Measurements from ENCODE around the gene ATP5MC3.

ATP5MC3 gene

GRCh38 chr2:175168564-175168945 is 13.0 kb downstream of the ATP5MC3 start:
- DNase-seq (ENCODE audit: low read depth, low spot score), result no peak

DNA sequence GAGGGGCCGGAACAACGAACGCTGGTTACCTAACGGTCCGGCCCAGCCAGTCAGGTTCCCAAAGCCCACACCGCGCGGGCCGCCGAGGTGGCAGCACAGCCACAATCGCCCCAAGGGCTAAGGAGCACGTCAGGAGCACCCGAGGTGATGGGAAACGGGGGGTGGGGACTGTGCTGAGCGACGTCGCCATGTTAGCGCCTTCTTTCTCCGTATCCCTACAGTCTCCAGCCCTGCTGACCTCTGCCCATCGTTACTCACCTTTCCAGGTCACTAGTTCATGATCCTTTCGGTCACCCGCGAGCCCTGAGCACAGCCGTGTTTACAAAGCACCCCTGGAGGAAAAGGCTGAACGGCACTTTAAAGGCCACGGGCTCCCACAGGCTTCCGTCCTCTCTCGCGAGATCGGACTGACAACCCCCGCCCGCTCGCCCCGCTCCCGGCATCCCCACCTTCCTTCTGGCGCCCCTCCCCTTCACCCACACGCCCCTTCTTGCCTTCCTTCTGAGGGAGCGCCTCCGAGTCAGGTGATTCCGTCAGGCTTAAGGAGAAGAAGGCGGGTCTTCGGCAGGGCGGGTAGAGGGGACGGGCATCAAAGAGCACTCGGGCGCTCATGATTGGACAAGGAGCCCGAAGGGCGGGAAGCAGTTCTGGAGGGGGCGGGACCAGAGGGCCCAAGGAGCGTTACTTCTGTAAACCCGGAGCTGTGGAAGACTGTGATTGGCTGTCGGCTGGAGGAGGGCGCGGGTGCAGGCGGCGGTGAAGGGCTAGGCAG is 13.5 kb downstream of the ATP5MC3 start, which contains the start of gene ATF2:
TSS of gene ATF2 (minus strand) at position 412 of the 772 bp plus-strand sequence. CDS start 31,760 bp downstream, outside the sequence.
- DNase-seq (ENCODE audit: low read depth, low spot score), result peak; percentile 100

DNA sequence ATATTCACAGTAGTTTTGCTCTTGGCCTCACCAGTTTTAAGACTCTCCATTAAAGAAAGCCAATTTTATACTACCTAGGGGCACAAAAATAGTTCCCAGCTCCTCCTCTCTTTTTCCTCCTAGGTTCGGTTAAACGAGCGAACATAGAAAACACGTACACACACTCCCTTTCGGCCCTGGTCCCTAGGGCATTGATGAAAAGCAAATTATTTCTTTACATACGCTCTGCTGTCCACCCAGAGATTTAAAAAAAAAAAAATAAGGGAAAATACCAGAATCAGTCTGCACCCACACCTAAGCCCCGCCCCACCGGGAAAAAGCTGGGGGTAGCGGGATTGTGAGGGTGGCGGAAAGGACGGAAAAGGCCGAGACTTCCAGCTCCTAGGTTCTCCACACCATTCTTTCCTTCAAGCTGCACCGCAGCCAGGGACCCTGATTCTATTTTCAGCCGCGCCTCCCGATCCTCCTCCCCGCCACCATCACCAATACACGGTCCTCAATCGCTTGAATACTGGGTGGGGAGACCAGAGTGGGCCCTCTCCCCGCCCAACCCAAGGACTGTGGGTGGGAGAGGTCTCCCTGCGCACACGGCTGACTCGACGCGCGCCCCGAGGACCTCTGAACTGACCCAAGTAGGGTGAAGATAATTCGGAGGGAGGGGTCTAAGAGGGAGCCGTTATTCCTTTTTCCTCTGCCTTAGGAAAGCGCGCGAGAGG is 14.3 kb downstream of the ATP5MC3 start:
- peak; percentile 65 for DNase-seq (ENCODE audit: low read depth, low spot score)

GRCh38 chr2:175166216-175166824 is 15.2 kb downstream of the ATP5MC3 start:
- no peak for DNase-seq (ENCODE audit: low read depth, low spot score)

GRCh38 chr2:175164235-175164634 is 17.3 kb downstream of the ATP5MC3 start:
- DNase-seq (ENCODE audit: low read depth, low spot score), result no peak

DNA sequence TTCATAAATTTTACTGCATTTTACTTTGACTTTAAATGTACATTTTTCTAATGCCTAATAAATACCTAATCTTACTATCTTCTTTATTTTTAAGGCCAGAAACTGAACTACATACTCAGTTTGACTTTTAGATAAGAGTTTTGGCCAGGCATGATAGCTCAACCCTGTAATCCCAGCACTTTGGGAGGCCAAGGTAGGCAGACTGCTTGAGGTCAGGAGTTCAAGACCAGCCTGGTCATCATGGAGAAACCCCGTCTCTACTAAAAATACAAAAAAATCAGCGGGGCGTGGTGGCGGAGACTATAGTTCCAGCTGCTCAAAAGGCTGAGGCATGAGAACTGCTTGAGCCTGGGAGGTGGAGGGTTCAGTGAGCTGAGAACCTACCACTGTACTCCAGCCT is 22.6 kb downstream of the ATP5MC3 start:
- DNase-seq (ENCODE audit: low read depth, low spot score), result no peak

DNA sequence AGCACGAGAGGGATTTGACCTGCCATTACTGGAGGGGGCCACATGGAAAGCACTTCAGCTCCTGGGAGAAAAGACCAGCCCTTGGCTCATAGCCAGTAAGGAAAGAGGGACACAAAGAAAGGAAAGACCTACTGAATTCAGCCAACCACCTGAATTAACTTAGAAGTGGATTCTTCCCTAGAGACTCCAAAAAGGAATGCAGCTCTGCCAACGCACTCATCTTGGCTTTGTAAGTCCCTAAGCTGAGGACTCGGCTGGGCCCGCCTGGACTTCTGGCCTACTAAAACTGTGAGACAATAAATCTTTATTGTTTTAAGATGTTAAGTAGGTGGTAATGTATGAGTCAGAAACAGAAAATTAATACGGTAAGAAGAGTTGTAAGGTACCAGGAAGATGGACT is 25.0 kb downstream of the ATP5MC3 start:
- DNase-seq (ENCODE audit: low read depth, low spot score), result peak; percentile 18

DNA sequence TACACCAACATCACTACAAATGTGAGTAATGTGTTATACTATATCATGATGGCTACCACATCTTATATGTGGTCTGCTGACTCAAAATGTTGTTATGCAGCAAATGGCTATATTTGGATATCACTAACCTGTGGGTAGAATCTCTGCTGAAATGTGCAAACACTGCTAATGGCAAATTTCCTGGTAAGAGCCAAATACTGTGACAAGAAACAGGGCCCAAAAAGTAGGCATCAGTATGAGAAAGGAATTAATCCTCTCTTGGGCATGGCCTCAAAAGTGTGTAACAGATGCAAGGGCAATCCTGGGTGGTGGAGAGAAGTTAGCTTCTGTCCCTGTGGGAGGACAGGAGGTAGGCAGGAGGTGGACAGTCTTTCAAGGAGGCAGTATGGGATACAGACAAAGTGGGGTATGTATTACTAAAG is 26.8 kb downstream of the ATP5MC3 start:
- peak; percentile 63 for DNase-seq (ENCODE audit: low read depth, low spot score)

GRCh38 chr2:175152242-175152641 is 29.3 kb downstream of the ATP5MC3 start:
- no peak for DNase-seq (ENCODE audit: low read depth, low spot score)

DNA sequence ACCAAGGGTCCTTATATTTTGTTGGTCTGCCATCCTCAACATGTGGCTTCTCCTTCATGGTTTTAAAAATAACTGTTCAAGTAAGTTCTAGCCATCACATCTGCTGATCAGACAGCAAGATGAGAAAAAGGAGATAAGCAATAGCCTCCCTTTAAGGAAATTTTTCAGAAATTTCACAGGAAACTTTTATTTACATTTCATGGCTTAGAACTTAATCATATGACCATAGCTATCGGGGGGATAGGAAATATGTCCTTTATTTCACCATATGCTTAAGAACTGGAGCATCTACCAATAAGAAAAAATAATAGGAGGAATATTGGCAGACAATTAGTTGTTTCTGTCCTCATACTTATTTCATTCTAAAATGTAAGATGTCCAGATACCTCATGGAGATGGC is 29.7 kb downstream of the ATP5MC3 start:
- no peak for DNase-seq (ENCODE audit: low read depth, low spot score)

DNA sequence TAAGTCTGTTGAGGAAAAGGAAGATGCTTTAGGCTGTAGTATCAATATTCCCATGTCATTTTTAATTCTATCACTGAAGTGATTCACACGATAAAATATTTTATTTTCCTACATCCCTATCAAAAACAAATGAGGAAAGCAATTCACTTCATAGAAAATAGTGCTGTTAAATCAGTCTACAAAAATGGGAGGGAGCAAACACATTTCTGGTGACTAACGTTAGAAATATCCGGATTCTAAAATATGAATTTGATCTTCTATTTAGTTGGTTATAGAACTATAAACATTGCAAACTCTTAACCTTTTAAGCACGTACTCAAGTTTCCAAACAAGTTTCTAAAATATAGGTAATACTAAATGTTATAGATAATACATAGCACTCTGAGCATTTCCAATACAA is 34.3 kb downstream of the ATP5MC3 start:
- no peak for DNase-seq (ENCODE audit: low read depth, low spot score)

DNA sequence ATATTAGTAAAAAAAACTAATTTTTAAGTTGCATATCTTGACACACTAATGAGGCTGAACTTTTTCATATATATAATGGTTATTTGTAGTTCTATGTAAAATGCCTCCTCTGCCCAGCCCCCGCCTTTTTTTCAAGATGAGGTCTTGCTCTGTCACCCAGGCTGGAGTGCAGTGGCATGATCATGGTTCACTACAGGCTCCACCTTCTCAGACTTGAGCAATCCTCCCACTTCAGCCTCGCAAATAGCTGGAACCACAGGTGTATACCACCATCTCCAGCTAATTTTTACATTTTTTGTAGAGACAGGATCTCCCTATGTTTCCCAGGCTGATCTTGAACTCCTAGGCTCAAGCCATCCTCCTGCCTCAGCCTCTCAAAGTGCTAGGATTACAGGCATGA is 37.8 kb downstream of the ATP5MC3 start:
- DNase-seq (ENCODE audit: low read depth, low spot score), result no peak

DNA sequence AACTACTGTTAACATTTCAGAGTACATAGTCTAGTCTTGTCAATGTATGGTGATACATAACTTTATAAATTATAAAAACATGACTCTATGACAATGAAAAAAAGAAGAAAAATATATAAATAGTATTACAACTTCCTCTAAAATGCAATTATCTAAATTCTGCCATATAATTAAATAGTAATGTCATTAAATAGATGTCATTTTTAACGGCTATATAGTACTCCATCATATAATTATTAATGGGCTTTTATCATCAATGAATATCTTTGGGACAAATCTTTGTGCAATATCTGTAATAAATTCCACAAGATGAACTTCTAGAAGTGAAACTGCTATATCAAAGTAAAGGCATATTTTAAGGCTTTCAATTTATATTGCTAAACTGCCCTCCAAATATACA is 38.3 kb downstream of the ATP5MC3 start:
- no peak for DNase-seq (ENCODE audit: low read depth, low spot score)

GRCh38 chr2:175140332-175140731 is 41.2 kb downstream of the ATP5MC3 start:
- no peak for DNase-seq (ENCODE audit: low read depth, low spot score)

GRCh38 chr2:175137793-175138192 is 43.7 kb downstream of the ATP5MC3 start:
- no peak for DNase-seq (ENCODE audit: low read depth, low spot score)

DNA sequence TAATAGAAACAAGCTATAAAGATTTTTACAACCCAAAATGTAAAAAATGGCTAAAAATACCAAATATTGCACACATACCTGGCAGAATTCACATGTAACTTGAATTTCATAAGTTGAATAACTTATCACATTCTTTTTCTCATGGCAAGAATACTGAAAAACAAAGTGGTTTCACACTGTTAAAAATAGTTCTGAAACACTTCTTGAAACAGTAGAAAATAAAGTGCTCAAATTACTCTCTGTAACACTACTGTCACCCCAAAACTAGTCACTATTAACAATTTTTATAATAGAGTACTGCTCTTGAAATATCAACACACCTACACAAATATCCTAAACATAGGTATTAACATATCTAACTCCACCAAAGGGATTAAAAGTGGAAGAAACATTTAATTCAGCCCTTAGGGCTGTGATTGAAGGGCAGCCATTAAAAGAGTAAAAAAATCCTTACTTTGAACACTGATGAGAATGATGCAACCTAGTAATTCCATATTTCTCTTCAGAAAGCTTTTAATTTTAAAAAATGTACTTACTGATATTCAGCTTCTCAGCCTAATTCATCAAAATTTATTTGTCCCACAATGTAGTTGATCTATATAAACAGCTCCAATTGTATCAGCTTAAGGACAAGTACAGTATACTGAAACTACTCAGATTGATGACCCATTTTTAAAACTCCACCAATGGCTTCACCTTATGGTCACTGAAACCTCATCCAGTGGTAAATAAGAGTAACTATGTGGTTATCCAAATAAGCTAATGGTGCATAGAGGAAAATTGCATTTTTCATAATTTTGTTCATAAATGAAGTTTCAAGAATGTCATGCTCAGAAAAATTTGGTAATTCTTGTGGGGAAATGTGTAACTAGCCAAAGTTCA is 44.9 kb downstream of the ATP5MC3 start:
- no peak for DNase-seq (ENCODE audit: low read depth, low spot score)

DNA sequence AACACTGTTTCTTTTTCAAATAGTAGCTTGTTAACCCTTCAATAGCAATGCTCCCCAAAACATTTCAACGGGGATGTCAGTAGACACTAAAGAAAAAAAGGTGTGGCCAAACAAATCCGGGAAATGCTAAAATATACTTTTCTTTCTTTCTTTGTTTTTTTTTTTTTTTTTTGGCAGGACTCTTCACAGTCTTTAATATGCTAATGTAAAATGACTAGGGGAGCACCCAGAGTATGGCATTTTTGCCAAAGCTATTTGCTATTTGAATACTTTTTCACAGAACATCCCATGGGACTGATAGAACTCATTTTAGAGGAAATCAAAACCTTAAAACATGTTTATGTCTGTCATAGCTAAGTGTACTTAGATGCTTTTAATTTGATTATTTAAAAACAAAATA is 45.6 kb downstream of the ATP5MC3 start:
- DNase-seq (ENCODE audit: low read depth, low spot score), result no peak

DNA sequence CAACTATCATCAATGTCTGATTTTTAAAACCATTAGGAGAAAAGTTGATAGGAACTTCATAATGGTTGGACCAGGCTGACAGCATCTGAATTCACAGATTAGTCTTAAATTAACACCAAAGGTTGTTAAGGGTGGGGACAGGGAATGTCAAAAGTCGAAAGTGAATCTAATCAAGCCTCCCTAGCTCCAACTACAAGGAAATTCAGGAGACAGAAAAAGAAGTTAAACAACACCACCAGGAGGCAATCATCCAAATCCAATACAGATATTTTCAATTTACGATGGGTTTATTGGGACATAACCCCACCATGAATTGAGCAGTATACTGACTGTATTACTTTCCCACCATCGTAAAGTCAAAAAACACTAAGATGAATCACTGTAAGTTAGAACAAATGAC is 46.3 kb downstream of the ATP5MC3 start:
- DNase-seq (ENCODE audit: low read depth, low spot score), result no peak

GRCh38 chr2:175131252-175131651 is 50.3 kb downstream of the ATP5MC3 start:
- no peak for DNase-seq (ENCODE audit: low read depth, low spot score)

GRCh38 chr2:175126661-175127060 is 54.8 kb downstream of the ATP5MC3 start:
- no peak for DNase-seq (ENCODE audit: low read depth, low spot score)
